Measurements from ENCODE around the gene DNMBP. TPM values are rescaled to one million over a fixed set of nuclear protein-coding genes. Genes with fewer than 3 reads are reported as not detected.

DNMBP gene
- total RNA-seq, 5 donors from 2014 or later (not counting 1 experiment from before 2014, with no cell fraction given) = 4.4 to 5.8 (median 4.6) TPM

GRCh38 chr10:99975106-99975829 lies 34.5 kb downstream of the DNMBP start:
- H3K4me3 ChIP-seq (ENCODE audit: control insufficient read depth in 1 of 2, extremely low read depth in 1 of 2, low read length in 1 of 2) = no peak overlapping the region
- Mint-ChIP-seq H3K4me1 (peaks cover 0 to 3% (median 0%) of the 10 kb centered on the region in 3 donors), H3K27ac (no peak overlapping the region), H3K4me3 (no peak overlapping the region), H3K9me3 (no peaks in the 10 kb centered on the region), H3K27me3 (no peaks in the 10 kb centered on the region), H3K36me3 (peaks cover 12% of the 10 kb centered on the region)
- H3K4me1 ChIP-seq (ENCODE audit: control insufficient read depth in 1 of 2, extremely low read depth in 1 of 2, insufficient read depth in 2 of 2, low read length in 2 of 2) = no peaks in the 10 kb centered on the region
- POLR2A ChIA-PET = no interaction called here
- H3K27me3 ChIP-seq (replicated peaks in 1 of 2; ENCODE audit: control insufficient read depth in 2 of 2, extremely low read depth in 1 of 2, insufficient read depth in 2 of 2, low read length in 1 of 2) = no peaks in the 10 kb centered on the region
- peaks cover 0 to 3% of the 10 kb centered on the region in 2 donors for H3K36me3 ChIP-seq (ENCODE audit: control insufficient read depth in 2 of 2, extremely low read depth in 1 of 2, insufficient read depth in 1 of 2, low read length in 1 of 2)
- H3K9me3 ChIP-seq = no peaks in the 10 kb centered on the region
- H3K27ac ChIP-seq (ENCODE audit: low read length) = no peak overlapping the region
- DNase-seq (no peak), ATAC-seq (replicated peaks in 1 of 4) (no peak)
- CTCF ChIA-PET = no interaction called here
- 92% methylated on average over 2 of the region's 8 CpGs for WGBS (ENCODE audit: insufficient coverage)

GRCh38 chr10:99973190-99973589 lies 36.6 kb downstream of the DNMBP start:
- Mint-ChIP-seq H3K9me3 (no peaks in the 10 kb centered on the region), H3K4me3 (no peak overlapping the region), H3K27me3 (no peaks in the 10 kb centered on the region), H3K36me3 (peaks cover 28% of the 10 kb centered on the region), H3K4me1 (peaks cover 0 to 3% (median 0%) of the 10 kb centered on the region in 3 donors), H3K27ac (no peak overlapping the region)
- ChIA-PET CTCF (no interaction called here), POLR2A (no interaction called here)
- no peaks in the 10 kb centered on the region for H3K9me3 ChIP-seq
- H3K4me1 ChIP-seq (ENCODE audit: control insufficient read depth in 1 of 2, extremely low read depth in 1 of 2, insufficient read depth in 2 of 2, low read length in 2 of 2) = no peaks in the 10 kb centered on the region
- no peak overlapping the region for H3K27ac ChIP-seq (ENCODE audit: low read length)
- ATAC-seq (replicated peaks in 1 of 4) = no peak
- peaks cover 3% of the 10 kb centered on the region in 2 donors for H3K36me3 ChIP-seq (ENCODE audit: control insufficient read depth in 2 of 2, extremely low read depth in 1 of 2, insufficient read depth in 1 of 2, low read length in 1 of 2)
- no peak overlapping the region for H3K4me3 ChIP-seq (ENCODE audit: control insufficient read depth in 1 of 2, extremely low read depth in 1 of 2, low read length in 1 of 2)
- WGBS (ENCODE audit: insufficient coverage) = no CpG with 5 or more reads among the region's 2 CpGs
- no peaks in the 10 kb centered on the region for H3K27me3 ChIP-seq (replicated peaks in 1 of 2; ENCODE audit: control insufficient read depth in 2 of 2, extremely low read depth in 1 of 2, insufficient read depth in 2 of 2, low read length in 1 of 2)
- DNase-seq = no peak

GRCh38 chr10:99967961-99968360 lies 41.8 kb downstream of the DNMBP start:
- Mint-ChIP-seq H3K9me3 (no peaks in the 10 kb centered on the region), H3K4me1 (peaks cover 0 to 5% (median 0%) of the 10 kb centered on the region in 3 donors), H3K36me3 (peaks cover 43% of the 10 kb centered on the region), H3K27me3 (no peaks in the 10 kb centered on the region), H3K27ac (no peak overlapping the region), H3K4me3 (no peak overlapping the region)
- Histone ChIP-seq H3K27me3 (replicated peaks in 1 of 2; ENCODE audit: control insufficient read depth in 2 of 2, extremely low read depth in 1 of 2, insufficient read depth in 2 of 2, low read length in 1 of 2) (no peaks in the 10 kb centered on the region), H3K36me3 (ENCODE audit: control insufficient read depth in 2 of 2, extremely low read depth in 1 of 2, insufficient read depth in 1 of 2, low read length in 1 of 2) (peaks cover 3 to 7% of the 10 kb centered on the region in 2 donors), H3K27ac (ENCODE audit: low read length) (no peak overlapping the region), H3K9me3 (no peaks in the 10 kb centered on the region), H3K4me1 (ENCODE audit: control insufficient read depth in 1 of 2, extremely low read depth in 1 of 2, insufficient read depth in 2 of 2, low read length in 2 of 2) (no peaks in the 10 kb centered on the region), H3K4me3 (ENCODE audit: control insufficient read depth in 1 of 2, extremely low read depth in 1 of 2, low read length in 1 of 2) (no peak overlapping the region)
- POLR2A ChIA-PET = no interaction called here
- CTCF ChIA-PET = no interaction called here
- DNase-seq (no peak), ATAC-seq (replicated peaks in 1 of 4) (no peak)
- no CpG with 5 or more reads among the region's 7 CpGs for WGBS (ENCODE audit: insufficient coverage)

GRCh38 chr10:99966306-99966705 lies 43.4 kb downstream of the DNMBP start:
- Histone ChIP-seq H3K9me3 (no peaks in the 10 kb centered on the region), H3K36me3 (ENCODE audit: control insufficient read depth in 2 of 2, extremely low read depth in 1 of 2, insufficient read depth in 1 of 2, low read length in 1 of 2) (peaks cover under 1 to 7% of the 10 kb centered on the region in 2 donors), H3K4me3 (ENCODE audit: control insufficient read depth in 1 of 2, extremely low read depth in 1 of 2, low read length in 1 of 2) (no peak overlapping the region), H3K4me1 (ENCODE audit: control insufficient read depth in 1 of 2, extremely low read depth in 1 of 2, insufficient read depth in 2 of 2, low read length in 2 of 2) (no peaks in the 10 kb centered on the region), H3K27me3 (replicated peaks in 1 of 2; ENCODE audit: control insufficient read depth in 2 of 2, extremely low read depth in 1 of 2, insufficient read depth in 2 of 2, low read length in 1 of 2) (no peaks in the 10 kb centered on the region), H3K27ac (ENCODE audit: low read length) (no peak overlapping the region)
- peaks cover 0 to 5% (median 0%) of the 10 kb centered on the region in 3 donors for H3K4me1 Mint-ChIP-seq
- no peak overlapping the region for H3K4me3 Mint-ChIP-seq
- CTCF ChIA-PET = interaction anchor here (0.6 kb wide), 2 partner anchors 53 to 80 kb away, joined by 3 read pairs; no protein-coding TSS in a partner anchor
- no peaks in the 10 kb centered on the region for H3K9me3 Mint-ChIP-seq
- POLR2A ChIA-PET = no interaction called here
- no peaks in the 10 kb centered on the region for H3K27me3 Mint-ChIP-seq
- no peak overlapping the region for H3K27ac Mint-ChIP-seq
- H3K36me3 Mint-ChIP-seq = peaks cover 40% of the 10 kb centered on the region
- no peak for ATAC-seq (replicated peaks in 1 of 4)
- no CpG with 5 or more reads among the region's 3 CpGs for WGBS (ENCODE audit: insufficient coverage)
- no peak for DNase-seq

- Mint-ChIP-seq H3K36me3 (peaks cover 34% of the 10 kb centered on the region), H3K9me3 (no peaks in the 10 kb centered on the region), H3K27ac (no peak overlapping the region), H3K27me3 (no peaks in the 10 kb centered on the region), H3K4me3 (no peak overlapping the region), H3K4me1 (peaks cover 0 to 5% (median 0%) of the 10 kb centered on the region in 3 donors)
- Histone ChIP-seq H3K9me3 (no peaks in the 10 kb centered on the region), H3K27ac (ENCODE audit: low read length) (no peak overlapping the region), H3K4me3 (ENCODE audit: control insufficient read depth in 1 of 2, extremely low read depth in 1 of 2, low read length in 1 of 2) (no peak overlapping the region), H3K36me3 (ENCODE audit: control insufficient read depth in 2 of 2, extremely low read depth in 1 of 2, insufficient read depth in 1 of 2, low read length in 1 of 2) (peaks cover 0 to 7% of the 10 kb centered on the region in 2 donors), H3K4me1 (ENCODE audit: control insufficient read depth in 1 of 2, extremely low read depth in 1 of 2, insufficient read depth in 2 of 2, low read length in 2 of 2) (no peaks in the 10 kb centered on the region), H3K27me3 (replicated peaks in 1 of 2; ENCODE audit: control insufficient read depth in 2 of 2, extremely low read depth in 1 of 2, insufficient read depth in 2 of 2, low read length in 1 of 2) (no peaks in the 10 kb centered on the region)
- ChIA-PET CTCF (interaction anchor here (0.6 kb wide), 3 partner anchors 53 to 118 kb away, joined by 3 read pairs; no protein-coding TSS in a partner anchor), POLR2A (no interaction called here)
- DNase-seq (no peak), ATAC-seq (replicated peaks in 1 of 4) (no peak)
- 100% methylated on average over 2 of the region's 4 CpGs for WGBS (ENCODE audit: insufficient coverage)
Observed at GRCh38 chr10:99965700-99966099, 44.0 kb downstream of the DNMBP start.

GRCh38 chr10:99964791-99965190 lies 45.0 kb downstream of the DNMBP start:
- Histone ChIP-seq H3K27ac (ENCODE audit: low read length) (no peak overlapping the region), H3K4me1 (ENCODE audit: control insufficient read depth in 1 of 2, extremely low read depth in 1 of 2, insufficient read depth in 2 of 2, low read length in 2 of 2) (no peaks in the 10 kb centered on the region), H3K4me3 (ENCODE audit: control insufficient read depth in 1 of 2, extremely low read depth in 1 of 2, low read length in 1 of 2) (no peak overlapping the region), H3K27me3 (replicated peaks in 1 of 2; ENCODE audit: control insufficient read depth in 2 of 2, extremely low read depth in 1 of 2, insufficient read depth in 2 of 2, low read length in 1 of 2) (no peaks in the 10 kb centered on the region), H3K9me3 (no peaks in the 10 kb centered on the region), H3K36me3 (ENCODE audit: control insufficient read depth in 2 of 2, extremely low read depth in 1 of 2, insufficient read depth in 1 of 2, low read length in 1 of 2) (peaks cover 0 to 7% of the 10 kb centered on the region in 2 donors)
- no peak overlapping the region for H3K4me3 Mint-ChIP-seq
- peaks cover 0 to 5% (median 0%) of the 10 kb centered on the region in 3 donors for H3K4me1 Mint-ChIP-seq
- H3K27ac Mint-ChIP-seq = no peak overlapping the region
- H3K9me3 Mint-ChIP-seq = no peaks in the 10 kb centered on the region
- ChIA-PET POLR2A (no interaction called here), CTCF (no interaction called here)
- no peak for ATAC-seq (replicated peaks in 1 of 4)
- H3K36me3 Mint-ChIP-seq = peaks cover 27% of the 10 kb centered on the region
- no peaks in the 10 kb centered on the region for H3K27me3 Mint-ChIP-seq
- no peak for DNase-seq
- WGBS (ENCODE audit: insufficient coverage) = no CpG with 5 or more reads among the region's 7 CpGs

Data from T-cell (primary cell).